ENCODE measurements around the gene PANX3.

Gene PANX3

DNA sequence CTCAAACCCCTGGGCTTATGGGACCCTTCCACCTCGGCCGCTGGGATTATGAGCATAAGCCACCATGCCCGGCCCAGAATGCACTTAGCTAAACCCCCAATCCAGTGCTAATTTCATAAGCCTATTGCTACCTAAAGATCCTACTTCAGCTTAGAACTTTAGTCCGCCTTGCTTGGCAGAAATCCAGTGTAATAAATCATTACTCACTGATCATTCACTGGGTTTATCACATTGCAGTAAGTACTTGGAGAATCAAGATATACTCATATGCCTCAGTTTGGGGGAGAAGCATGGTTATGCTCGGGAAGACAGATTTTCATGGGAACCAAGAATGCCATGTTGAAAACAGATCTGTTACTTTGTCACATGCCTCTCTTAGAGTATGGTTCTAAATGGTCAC is 7.6 kb downstream of the PANX3 start:
- no peak for DNase-seq

- peak; percentile 73 to 86 (median 79) for DNase-seq
These were observed 11.6 kb downstream of the PANX3 start, which contains the start of gene TBRG1 for GRCh38 chr11:124622531-124623451. TBRG1 (plus strand) TSS chr11:124622864; CDS start chr11:124623084, 220 bp downstream.

DNA sequence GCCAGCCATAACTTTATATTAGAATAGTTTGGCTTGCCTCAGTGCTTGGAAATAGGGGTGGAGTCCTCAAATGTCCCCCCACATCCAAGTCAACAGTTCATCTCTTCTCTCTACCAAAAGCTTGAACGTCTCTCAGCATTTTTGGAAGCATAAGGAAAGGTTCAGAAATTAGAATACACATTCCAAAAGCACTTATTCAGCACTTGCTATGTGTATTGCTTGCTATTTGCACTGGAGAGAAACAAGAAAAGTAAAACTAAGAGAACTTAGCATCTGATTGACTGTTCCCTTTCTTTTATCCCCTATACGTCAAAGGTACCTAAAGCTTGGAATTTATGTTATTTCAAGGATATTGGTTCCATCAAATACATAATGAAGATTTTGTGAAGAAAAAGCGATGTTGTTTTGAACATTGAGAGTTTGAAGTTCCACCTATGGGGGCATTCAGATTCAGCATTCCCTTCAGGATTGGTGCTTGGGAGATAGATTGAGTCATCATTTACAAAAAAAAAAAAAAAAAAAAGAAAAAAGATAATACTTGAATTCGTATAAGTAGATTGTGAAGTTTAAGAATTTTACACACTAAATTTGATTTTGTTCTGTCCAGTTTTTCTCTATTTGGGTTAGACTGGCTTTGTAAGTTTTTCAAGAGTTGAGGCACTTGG is 12.8 kb downstream of the PANX3 start:
- no peak for DNase-seq

GRCh38 chr11:124625504-124626168 is 14.4 kb downstream of the PANX3 start:
- no peak for DNase-seq

- no peak for DNase-seq
These were observed 16.3 kb downstream of the PANX3 start for GRCh38 chr11:124627546-124627945.

DNA sequence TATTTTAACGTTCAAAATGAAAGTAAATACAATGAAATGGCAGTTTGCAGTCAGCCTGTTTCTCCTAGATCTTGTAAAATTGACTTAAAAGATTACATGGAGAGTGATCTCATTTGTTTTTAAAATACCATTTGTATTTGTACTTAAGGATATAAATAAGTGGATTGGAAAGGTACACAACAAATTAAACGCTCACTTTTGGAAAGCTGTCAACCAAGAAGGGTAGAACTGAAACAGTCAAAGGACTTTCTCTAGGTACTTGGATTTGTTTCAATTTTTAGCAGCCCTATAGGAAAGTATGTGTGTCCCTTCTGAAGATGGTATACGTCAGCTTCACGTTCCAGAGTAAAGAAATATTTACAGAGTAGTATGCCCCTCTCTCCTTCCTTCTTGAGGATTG is 18.7 kb downstream of the PANX3 start:
- DNase-seq = no peak

- DNase-seq = no peak
These were observed 22.1 kb downstream of the PANX3 start for GRCh38 chr11:124633355-124633754.

GRCh38 chr11:124635932-124636331 is 24.7 kb downstream of the PANX3 start:
- no peak for DNase-seq

GRCh38 chr11:124638500-124638899 is 27.3 kb downstream of the PANX3 start:
- DNase-seq = no peak

DNA sequence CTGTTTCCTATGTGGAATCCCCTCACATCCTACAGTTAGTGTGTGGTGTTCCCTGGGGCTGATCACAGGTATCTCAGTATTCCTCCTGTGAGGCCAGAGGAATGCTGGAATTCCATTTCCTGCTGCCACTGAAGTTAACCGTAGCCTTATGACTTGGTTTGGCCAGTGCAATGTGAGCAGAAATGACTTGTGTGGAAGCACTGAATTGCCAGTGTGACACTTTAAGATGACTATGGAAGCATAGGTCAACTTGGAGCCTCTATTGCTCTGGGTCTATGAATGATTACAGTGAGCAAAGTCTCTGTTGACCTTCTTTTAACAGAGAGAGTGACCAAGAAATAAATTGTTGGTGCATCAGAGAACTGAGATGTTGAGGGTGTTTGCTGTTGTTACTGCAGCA is 28.0 kb downstream of the PANX3 start:
- no peak for DNase-seq

GRCh38 chr11:124640666-124641065 is 29.4 kb downstream of the PANX3 start:
- no peak for DNase-seq

DNA sequence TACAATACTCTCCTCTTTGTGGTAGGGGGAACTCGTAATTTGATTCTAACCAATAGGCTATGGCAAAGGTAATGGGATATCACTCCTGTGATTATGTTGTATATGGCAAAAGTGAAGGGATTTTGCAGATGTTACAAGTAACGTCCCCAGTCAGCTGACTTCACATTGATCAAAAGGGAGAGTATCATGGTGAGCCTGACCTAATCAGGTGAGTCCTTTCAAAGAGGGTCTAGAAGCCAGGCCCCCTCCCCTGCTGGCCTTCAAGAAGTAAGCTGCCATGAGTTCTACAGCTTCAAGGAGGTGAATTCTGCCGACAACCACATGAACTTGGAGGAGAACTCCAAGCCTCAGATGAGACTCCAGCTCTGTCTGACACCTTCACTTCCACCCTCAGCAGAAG is 31.4 kb downstream of the PANX3 start:
- DNase-seq = no peak

- DNase-seq = no peak
These were observed 31.9 kb downstream of the PANX3 start for GRCh38 chr11:124643042-124643604.

- no peak for DNase-seq
These were observed 32.6 kb downstream of the PANX3 start for GRCh38 chr11:124643605-124644425.

- peak in 4 of 5 donors; percentile 6 to 25 (median 16) for DNase-seq
These were observed 33.4 kb downstream of the PANX3 start for GRCh38 chr11:124644426-124645280.

- no peak for DNase-seq
These were observed 34.9 kb downstream of the PANX3 start for GRCh38 chr11:124646148-124646547.

DNA sequence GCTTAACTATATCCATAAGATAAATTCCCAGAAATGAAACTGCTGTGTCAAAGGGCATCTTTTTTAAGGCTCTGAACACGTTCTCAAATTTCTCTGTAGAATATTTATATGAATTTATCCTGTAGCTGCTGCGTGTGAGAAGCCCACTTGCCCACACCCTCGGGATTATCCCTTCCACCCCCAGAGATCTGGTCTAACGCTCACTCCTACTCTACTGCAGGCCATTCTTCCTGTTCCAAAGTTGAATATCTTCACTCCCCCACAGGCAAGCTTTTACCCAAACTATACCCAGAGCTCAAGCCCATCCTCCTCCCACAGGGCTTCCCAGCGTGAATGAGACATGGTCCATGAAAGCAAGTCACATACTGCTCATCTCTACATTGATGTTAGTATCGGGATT is 37.4 kb downstream of the PANX3 start:
- DNase-seq = no peak

DNA sequence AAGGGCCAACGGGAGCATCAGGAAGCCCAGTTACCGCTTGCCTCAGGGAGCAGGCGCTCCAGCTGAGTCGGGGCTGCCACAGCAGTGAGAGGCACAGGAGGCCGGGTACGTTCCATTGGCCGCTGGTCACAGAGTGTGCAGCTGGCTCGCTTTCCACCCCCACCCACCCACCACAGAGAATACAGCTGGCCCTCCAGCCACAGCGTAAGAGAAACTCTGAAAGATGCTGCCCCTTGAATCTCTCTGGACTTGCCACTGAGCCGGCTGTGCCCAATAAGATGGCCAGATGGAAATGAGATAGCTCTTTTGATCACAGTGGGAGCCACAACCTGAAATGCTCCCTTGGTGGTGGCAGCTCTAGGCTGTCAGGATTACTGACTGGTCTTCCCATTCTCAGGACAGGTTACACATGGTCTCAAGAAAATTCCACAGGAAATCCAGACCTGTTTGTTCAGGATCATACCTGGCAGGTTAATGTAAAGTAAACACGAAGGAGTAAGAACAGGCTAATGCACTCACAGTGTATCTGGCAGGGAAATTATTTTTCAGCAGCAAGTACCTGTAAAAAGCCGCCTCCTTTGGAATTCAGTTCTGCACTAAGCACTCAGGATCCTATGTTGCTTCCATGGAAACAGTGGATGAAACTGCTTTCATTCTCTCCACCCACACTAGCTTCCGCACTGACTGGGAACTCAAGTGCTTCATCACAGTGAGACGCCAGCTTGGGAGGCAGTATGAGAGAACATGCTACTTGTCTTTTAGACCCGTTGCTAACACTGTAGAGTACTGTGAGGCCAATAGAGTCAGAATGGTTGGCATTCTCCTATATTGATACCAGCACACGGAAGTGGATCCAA is 45.8 kb downstream of the PANX3 start:
- DNase-seq = no peak

- DNase-seq = no peak
These were observed 46.7 kb downstream of the PANX3 start for GRCh38 chr11:124657904-124658303.

GRCh38 chr11:124658501-124658900 is 47.3 kb downstream of the PANX3 start:
- DNase-seq = no peak

Measured in T-helper 1 cell (primary cell).